ENCODE results near the gene BPI.
"Not testable (repeated sequence)": the region's sequence is repeated elsewhere in the genome, so short reads cannot be mapped to it uniquely, and the experiment has no call there.

Gene BPI

DNA sequence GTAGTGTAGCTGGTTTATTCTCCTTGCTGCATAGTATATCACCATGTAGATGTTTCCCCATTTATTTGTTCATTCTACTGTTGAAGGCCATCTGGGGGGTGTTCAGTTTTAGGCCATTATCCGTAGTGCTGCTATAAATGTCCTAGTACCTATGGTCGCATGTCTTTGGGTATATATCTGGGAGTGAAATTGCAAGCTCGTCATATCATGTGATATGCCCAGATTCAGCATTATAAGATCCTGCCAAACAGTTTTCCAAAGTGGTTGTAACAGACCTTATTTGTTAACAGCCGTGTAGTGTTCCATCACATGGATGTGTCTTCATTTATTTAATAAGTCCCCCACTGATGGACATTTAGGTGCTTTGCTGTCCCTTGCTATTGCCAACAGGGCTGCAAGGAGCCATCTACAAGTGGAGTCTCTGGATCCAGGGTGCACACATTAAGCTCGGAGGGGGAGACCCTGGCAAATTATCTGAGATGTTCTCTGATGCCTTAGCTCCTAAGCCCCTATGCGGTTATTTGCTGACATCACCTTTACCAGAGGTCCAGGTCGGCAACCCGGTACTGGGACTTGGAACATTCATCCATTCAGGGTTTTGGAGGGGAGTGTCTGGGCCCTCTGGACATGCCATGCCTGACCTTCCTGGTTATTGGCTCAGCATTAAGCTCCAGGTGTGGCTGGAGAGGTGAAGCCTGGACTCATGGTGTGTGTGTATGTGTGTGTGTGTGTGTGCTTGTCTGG, 59.2 kb downstream of the BPI start:
- no peak for DNase-seq (ENCODE audit: low read depth)

DNA sequence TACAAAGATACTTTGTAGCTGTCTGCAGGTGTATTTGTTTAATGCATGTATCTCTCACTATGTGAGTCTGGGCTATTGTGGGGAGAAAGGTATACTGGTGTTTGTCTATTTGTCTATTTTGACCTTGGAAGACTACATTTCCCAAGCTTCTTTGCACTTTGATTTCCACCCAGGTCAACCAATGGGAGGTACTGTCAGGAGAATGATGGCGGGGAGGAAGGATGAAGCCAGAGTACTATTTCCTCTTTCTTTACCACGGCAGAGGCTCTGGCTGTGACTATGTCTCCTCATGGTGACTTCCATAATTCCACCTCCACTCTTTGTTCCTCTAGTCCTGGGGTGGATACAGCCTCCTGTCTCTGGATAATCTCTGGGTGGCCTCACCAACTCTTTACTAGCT, 65.4 kb downstream of the BPI start:
- no peak for DNase-seq (ENCODE audit: low read depth)

DNA sequence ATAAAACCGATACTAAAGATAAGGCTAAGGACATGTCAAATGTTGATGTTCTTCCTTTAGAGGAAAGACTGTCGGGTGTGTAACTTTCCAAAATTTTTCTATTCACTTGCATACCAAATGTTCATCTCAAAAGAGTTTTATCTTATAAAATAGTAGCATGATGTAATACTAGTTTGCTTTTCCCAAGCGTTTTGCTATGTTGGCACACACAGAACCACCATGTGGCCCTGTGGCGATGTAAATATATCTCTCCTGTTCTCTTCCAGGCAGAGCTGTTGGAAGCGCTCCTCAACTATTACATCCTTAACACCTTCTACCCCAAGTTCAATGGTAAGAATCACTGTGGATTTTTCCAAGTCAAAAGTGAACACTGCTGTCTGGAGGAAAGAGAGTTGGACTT, 68.8 kb downstream of the BPI start:
- no peak for DNase-seq (ENCODE audit: low read depth)

DNA sequence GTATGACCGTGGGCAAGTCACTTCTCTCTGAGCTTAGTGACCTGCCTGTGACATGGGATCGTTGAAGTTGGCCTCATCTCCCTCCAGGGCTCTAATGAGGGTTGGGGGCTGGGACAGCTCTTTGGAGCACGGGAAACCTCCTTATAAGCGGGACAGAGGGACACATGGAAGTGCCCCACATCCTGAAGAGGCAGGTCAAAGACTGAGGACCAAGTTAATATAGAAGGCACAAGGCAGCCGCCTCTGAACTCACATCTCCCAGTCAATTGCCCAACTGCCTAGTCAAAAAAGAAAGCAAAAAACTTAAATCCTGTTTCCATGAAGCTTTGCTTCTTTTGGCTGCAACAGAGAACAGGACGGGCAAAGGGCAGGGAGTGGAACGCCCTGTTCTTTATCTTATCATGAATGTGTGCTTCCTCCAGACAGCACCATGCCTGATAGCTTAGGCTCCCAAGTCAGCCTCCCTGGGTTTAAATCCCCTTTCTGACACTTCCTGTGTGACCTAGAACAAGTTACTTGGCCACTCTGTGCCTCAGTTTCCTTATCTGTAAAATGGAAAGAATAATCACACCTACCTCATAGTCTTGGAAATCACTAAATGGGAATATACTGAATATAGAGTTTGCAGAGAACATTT, 69.4 kb downstream of the BPI start:
- DNase-seq (ENCODE audit: low read depth): no peak

DNA sequence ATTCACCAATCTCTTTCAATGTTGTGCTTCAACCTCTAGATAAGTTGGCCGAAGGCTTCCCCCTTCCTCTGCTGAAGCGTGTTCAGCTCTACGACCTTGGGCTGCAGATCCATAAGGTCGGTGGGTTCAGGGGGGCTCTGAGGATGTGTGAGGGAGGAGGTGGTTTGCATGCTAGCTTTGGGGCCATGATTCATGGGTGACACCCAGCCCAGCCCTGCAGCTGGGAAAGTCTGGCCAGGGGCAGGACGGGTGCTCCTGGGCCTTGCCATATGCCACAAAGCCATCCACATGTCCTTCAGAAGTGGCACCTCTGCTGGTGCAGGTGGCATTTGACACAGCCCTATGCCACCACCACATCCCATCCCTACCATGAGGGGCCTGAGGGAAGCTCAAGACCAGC, 69.9 kb downstream of the BPI start:
- no peak for DNase-seq (ENCODE audit: low read depth)

DNA sequence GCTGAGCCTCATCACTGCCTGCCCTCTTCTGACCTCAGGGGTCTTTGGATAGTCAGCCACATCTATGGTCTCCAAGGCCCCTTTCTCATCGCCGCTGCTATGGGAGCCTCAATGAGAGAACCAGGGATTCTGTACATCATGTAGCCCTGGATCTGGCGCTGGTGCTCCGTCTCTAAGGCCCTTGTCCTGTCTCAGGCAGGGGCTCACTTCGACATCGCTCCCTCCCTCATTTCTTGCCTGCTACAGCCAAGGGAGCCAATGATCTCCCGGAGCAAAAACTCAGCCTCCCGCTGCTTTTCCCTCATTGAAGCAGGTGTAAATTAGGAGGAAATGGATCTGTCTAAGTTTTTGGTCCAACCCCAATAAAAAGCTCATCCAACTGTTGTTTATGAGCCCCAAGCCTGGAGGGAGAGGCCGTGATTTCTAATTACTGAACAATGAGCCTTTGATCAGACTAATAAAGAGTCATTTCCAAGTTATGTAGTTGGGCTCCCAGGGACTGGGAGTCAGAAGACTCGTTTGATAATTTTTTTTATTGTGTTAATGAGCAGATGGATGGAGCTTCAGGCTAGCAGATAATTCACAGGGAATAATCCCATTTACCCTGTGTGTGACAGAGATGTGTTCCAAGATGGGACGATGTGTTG, 73.2 kb downstream of the BPI start:
- DNase-seq (ENCODE audit: low read depth): no peak

DNA sequence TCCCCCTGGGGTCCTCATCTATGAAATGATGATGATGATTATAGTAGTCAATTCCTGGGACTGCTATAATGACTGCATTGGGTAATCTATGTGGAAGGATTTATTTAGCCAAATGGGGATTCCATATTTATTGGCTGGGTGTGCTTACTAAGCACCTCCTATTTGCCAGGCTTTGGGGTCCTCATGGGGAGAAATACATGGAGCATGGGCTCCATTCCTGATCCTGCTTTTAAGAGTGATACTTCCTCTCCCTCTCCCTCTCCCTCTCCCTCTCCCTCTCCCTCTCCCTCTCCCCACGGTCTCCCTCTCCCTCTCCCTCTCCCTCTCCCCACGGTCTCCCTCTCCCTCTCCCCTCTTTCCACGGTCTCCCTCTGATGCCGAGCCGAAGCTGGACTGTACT, 73.9 kb downstream of the BPI start:
- not testable (repeated sequence) for DNase-seq (ENCODE audit: low read depth)

DNA sequence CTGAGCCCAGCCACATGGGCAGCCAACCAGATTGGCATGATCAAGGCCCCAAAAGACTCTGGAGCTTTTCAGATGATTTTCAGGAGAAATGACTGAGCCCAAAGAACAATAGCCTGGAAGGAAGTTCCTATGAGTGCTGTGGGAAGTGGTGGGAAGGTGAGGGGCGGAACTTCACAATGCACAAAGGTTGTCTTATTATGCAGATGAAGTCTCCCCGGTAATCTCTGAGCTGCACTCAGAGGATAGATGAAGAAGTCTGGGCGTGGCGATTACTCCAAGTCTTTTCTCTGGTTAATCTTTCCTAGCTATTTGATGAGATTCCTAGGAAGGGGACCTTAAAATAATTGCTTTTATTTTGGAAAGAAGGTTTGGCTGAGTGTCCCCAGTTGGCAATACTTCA, 79.2 kb downstream of the BPI start:
- DNase-seq (ENCODE audit: low read depth): no peak

DNA sequence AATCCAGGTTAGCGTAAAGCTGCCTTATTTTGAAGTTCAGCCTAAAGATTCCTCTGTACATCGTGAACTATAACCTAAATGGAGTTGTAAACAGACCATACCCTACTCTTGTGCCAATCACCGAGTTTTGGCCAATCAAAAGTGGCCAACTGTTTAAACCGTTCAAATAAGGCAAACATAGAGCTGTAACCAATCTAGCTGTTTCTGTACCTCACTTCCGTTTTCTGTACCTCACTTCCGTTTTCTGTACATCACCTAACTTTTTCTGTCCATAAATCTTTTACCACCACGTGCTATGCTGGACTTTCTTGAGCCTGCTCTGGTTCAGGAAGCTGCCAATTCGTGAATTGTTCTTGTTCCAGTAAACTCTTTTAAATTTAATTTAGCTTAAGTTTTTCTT, 82.0 kb downstream of the BPI start:
- DNase-seq (ENCODE audit: low read depth): no peak

DNA sequence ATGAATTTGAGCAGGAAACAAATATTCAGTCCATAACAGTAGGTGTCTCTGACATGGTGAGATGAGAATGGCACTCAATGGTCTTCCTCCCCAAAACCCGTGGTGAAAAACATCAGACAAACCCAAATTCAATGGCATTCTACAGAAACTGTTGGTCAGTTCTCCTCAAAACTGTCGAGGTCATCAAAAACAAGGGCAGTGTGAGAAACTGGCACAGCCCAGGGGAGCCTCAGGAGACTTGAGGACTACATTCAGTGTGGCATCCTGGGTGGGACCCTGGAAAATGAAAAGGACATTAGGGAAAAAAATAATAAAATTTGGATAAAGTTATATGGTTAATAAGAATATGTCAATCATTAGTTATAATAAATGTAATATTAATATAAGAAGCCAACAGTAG, 82.9 kb downstream of the BPI start:
- DNase-seq (ENCODE audit: low read depth): no peak

Measured in GM04503 (cell line).